HG03460 (cell line): ENCODE results near the gene KLF4.

Source experiments
- ATAC-seq: cut with Tn5 transposase; IDR thresholded peaks from one replicate; pipeline ENCODE4 v1.9.1; 2021; ENCODE audit not compliant: unreplicated experiment

Gene KLF4

DNA sequence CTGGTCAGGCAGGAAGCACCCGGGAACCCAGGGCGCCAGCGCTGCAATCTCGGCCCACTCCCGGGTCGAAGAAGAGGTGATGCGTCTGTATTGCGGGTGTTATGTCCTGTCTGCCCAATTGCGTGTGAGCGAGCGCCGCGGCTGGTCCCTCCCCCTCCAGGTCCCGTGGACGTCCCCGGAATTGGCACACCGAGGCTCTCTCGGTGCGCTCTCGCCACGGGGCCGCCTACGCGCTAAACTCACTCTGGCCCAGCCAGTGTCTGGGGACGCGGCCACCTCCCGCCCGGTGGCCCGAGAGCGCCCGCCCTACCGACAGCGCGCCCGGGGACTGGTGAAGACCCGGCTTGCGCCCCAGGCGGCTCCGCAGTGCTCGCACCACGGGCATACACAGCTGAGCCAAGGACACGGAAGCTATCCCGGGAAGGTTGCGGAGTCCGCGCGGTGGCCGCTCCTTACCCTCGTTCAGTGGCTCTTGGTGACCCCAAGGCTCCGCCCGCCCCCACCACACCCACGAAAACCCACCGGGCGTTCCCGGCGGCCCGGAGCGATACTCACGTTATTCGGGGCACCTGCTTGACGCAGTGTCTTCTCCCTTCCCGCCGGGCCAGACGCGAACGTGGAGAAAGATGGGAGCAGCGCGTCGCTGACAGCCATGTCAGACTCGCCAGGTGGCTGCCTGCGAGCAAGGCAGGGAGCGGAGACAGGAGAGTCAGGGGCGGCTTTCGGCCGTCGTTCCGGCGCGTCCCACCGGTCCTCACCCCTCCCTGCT lies 1.0 kb downstream of the KLF4 start:
- ATAC-seq: no peak

DNA sequence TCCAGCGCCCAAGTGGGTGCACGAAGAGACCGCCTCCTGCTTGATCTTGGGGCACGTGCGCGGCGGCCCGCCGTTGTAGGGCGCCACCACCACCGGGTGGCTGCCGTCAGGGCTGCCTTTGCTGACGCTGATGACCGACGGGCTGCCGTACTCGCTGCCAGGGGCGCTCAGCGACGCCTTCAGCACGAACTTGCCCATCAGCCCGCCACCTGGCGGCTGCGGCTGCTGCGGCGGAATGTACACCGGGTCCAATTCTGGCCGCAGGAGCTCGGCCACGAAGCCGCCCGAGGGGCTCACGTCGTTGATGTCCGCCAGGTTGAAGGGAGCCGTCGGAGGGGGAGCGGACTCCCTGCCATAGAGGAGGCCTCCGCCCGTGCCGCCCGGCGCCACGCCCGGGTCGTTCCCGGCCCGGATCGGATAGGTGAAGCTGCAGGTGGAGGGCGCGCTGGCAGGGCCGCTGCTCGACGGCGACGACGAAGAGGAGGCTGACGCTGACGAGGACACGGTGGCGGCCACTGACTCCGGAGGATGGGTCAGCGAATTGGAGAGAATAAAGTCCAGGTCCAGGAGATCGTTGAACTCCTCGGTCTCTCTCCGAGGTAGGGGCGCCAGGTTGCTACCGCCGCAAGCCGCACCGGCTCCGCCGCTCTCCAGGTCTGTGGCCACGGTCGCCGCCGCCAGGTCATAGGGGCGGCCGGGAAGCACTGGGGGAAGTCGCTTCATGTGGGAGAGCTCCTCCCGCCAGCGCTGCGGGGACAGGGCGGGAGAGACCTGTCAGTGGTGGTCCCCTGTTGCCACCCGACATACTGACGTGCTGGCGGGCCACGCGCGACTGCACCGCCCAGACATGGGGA lies 1.8 kb downstream of the KLF4 start:
- ATAC-seq: no peak

DNA sequence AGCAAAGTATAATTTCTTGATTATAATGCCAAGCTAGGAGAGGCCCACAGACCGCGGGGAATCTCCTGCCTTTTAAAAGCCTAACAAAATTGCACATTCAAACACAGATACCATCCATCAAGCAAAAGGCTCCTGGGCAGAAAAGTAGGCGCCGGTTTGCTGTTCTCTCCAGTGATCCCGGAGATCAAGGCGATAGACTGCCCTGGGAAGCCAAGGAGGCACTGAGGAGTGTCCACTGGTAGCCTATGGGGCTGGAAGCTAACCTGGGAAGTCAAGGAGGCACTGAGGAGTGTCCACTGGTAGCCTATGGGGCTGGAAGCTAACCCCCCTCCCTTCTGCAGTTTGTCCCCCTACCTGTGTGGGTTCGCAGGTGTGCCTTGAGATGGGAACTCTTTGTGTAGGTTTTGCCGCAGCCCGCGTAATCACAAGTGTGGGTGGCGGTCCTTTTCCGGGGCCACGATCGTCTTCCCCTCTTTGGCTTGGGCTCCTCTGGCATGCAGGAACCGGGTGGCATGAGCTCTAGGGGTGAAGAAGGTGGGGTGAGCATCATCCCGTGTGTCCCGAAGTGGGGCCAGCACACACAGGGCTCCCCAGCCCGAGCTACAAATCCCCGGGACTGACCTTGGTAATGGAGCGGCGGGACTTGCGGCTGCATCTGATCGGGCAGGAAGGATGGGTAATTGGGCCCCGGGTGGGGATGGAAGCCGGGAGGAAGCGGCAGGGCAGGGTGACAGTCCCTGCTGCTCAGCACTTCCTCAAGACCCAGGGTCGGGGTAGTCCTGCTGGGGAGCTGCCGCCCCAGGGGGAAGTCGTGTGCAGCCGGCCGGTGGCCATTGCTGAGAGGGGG lies 2.7 kb downstream of the KLF4 start:
- ATAC-seq: no peak

DNA sequence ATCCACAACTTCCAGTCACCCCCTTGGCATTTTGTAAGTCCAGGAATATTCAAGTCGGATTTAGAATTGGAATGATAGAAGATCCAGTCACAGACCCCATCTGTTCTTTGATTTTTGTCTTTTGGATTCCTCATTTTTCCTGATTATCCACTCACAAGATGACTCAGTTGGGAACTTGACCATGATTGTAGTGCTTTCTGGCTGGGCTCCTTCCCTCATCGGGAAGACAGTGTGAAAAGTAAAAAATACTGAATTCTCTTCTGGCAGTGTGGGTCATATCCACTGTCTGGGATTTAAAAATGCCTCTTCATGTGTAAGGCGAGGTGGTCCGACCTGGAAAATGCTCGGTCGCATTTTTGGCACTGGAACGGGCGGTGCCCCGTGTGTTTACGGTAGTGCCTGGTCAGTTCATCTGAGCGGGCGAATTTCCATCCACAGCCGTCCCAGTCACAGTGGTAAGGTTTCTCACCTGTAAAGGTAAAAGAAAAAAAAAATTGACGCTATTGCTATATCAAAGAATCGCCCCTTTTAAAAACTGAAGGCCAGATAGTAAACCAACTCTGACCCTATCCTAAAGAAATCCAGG lies 4.0 kb downstream of the KLF4 start:
- no peak for ATAC-seq

DNA sequence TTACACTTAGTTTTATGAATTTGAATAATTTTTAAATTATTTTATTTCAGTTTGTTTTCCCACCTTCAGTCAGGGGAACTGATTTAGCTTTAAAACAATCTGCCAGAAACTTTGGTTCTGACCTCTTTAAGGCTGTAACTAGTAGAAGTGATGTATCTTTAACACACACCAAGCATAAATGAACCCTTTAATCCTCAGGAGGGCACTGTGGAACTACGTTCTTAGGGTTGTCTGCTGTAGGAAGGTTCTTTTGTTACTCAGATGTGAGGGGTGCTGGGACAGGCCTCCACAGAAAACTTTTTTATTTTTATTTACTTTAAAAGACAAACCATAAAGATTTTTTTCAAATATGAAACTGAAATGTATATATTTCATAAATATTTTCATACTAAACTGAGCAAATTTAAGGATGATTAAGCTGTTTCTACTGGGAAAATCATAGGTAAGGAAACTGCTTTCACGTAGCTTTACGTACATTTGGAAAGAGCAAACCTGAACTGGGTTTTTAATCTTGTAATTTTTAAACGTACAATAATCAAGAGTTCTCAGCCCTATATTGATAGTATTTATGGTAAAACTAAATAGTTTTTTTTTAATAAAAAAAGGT lies 5.3 kb downstream of the KLF4 start:
- no peak for ATAC-seq

DNA sequence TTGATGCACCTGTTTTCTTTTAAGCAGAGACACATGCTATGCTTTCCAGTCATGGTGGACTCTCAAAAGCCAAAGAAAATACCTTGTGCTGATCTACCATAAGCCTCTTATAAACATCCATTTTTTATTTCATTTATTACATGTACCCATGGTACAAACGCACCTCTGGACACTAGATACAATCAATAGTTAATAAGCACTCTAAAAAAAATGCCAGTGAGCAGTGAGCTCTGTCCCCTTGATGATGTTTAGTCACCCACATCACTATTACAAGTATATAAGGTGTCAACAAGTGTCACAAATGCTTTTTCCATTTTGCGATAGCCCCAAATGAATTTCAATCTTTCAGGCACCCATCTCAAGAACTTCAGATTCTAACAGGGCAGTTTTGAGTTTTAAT lies 5.9 kb downstream of the KLF4 start:
- no peak for ATAC-seq

DNA sequence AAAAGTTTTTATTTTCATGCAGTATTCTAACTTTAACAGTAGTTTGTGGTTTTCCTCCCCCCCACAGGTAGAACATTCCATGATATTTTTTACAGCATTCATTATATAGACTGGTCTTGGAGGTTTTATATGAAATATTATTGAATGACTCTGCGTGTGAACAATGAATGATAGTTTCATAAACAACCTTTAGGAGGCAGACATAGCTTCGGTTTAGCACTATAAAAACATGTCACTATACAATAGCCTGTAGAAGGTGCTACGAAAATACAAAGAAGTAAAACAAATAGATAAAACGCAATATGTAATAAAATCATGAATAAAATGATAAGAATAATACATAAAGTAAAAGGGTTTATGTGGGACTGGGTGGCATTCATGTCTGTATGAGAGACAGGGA lies 8.5 kb downstream of the KLF4 start:
- ATAC-seq: no peak

DNA sequence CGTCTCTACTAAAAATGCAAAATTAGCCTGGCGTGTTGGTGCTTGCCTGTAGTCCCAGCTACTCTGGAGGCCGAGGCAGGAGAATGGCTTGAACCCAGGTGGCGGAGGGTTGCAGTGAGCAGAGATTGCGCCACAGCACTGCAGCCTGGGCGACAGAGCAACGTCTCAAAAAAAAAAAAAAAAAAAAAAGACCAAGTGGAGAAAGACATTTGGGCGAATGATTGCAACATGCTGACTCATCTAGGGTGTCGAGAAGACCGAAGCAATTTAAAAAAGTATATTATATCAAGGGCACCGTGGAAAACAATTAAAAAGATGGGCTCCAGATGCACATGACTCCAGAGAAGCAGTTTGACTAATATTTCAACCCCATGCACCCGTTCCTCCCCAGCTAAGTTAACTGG lies 9.2 kb downstream of the KLF4 start:
- no peak for ATAC-seq

DNA sequence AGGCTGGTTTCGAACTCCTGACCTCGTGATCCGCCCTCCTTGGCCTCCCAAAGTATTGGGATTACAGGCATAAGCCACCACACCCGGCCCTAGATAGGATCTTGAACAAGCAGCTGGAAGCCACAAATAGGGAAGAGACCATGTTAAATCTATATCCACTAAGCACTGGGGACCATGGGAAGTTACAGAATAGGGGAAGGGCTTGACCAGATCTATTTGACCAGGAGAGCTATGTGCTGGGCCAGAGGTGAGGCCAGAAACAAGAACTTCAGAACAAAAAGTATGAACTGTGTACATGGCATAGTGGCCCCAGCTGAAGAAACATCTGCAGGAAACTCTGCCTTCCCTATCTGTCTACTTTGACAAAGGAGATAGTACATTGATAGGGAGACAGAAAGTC lies 10.8 kb downstream of the KLF4 start:
- ATAC-seq: no peak

DNA sequence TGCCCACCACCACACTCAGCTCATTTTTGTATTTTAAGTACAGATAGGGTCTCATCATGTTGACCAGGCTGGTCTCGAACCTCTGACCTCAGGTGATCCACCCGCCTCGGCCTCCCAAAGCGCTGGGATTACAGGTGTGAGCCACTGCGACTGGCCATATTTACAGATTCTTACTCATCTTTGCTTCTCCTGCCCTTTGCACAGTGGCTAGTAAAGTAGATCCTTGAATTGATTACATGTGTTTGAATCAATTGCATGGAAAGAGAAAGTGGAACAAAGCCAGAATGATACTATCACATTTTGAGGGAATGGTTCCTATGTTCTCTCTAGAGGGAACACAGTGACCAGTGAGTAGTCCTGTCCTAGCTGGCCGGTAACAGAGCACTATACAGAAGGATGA lies 15.4 kb downstream of the KLF4 start:
- no peak for ATAC-seq

DNA sequence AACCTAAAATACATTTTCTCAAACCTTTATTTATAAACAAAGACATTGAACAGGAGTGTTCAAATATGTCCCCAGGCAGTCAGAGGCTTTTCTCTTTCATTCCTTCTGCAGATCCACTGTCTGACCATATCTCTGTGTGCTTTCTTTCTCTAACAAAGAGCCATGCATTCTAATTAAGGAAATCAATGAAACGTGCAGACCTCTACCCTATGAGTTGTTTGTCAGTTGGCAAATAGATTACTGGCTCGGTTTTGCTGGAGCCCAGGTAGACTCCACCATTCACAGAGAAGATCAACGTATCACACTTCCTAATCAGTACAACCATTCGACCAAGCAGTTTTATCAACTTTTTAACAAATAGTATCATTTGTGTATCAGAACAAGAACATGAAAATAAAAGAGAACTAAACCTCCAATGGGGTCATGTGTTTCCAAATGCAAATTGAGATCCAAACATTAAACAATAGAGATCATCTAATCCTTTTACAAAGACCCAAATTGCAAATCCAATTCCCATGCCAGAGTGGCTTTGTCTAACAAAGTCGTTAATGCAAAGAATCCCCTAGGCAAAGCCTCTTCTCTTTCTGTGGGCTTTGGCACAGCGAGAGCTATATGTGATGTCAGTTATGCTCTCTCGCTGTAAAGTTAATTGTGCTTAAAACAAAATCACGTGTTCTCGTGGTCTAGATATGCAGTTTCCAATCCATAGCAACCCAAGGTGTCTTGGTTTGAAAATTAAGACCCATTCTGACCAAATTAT lies 16.8 kb downstream of the KLF4 start:
- no peak for ATAC-seq

DNA sequence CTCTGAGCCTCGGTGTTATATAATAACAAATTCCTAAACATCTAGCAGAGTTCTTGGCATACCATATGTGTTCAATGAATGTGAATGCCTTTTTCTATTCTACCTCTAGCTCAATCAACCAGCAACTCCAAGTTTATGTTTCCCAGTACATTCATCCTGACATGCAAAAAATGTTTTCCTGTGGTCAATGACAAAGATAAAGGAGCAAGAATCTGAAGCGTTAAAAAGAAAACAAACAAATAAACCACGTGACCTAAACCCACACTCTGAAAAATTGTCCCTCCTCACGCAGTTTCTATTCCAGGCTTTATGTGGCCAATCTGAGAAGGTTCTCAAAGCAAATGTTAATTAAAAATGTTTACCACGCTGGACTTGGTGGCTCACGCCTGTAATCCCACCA lies 18.0 kb downstream of the KLF4 start:
- ATAC-seq: no peak

DNA sequence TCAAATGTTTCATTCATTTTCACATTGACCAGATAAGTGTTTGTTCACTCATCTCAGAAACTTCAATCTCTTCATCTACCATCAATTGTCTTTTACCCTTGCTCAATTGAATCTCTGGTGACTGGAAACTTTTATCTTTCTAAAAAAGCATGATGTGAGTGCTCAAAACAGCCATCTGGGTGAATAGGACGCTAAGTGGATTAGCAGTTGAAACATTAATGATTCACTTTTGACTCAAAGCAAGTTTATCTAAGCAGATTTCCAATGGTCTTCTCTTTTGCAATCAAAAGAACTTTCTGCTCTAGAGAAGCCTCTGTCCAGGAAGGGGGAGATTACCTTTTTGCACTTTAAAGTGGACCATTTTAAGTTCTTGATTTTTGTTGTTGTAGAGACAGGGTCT lies 22.2 kb downstream of the KLF4 start:
- no peak for ATAC-seq

DNA sequence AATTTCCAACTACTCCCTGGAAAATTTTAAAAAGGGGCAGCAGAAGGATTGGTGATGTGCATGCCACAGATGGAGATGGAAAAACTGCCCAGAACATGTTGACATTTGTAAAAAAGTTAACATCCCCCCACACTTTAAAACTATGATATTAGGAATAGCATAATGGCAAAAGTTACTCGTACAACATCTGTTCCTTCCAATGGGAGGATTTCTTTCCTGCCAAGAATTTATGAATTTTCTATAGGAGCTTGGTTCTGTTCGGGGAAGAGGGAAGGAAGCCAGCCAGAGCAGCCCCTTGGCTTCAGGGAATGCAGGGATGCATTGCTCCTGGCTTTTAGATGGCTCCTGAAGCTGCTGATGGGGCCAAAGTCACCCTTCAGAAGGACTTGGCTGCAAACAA lies 22.7 kb downstream of the KLF4 start:
- no peak for ATAC-seq

DNA sequence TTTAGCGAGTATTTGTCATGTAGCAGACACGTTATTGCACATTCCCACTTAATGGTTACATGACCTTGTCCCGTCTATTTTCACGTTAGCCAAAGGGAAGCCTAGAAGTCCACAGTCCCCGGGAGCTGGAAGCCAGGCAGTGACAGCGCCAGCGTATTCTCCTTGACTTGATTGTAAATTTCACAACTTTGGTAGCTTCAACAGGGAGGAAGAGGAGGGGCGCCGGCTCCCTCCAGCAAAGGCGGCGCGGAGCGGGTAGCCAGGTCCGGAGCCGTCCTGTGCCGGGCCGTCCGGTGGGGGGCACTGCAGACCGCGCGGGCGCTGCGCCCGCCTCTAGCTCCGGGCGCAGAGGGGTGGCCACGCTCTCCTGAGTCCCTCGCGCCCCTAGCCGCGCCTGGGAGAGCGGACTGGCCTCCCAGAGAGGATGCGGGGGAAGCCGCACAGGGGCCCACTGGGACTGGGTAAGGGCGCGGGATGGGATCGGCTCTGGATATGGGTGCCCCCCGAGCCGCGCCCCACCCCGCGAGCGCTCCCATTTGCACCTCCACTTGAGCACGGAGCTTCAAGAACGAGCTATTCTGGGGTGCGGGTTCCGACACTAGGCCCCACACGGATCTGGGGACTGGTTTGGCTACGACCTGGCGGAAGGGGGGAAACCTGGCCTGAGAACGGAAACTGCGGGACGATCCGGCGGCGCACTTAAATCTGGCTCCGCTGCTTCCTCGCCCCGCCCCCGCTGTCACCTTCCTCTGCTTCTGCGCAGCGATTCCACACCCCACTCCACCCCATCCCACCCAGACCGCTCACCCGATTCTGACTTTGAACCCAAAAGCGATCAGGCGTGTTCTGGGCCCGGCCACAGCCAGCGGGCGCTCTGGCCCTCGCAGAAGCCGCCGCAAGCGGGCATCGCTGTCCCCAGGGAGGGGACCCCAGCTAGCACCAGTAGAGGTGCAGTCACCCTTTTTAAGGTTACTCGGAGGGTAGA lies 23.8 kb downstream of the KLF4 start:
- peak; percentile 73 for ATAC-seq

DNA sequence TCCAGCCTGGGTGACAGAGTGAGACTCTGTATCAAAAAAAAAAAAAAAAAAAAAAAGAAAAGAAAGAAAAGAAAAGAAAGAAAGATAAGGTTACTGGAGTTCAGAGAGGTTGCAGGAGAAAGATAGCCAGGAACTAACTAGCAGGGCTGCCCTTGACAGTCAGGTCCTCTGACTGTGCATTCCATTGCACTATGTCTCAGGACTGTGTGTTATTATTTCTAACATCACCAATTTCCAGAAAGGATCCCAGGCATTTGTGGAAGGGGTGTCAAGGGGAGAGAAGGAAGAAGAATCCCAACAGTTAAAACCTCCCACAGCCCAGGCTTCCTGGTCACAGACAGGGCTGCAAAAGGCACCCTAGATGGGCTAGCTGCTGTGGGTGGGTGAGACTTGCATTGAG lies 25.1 kb downstream of the KLF4 start:
- no peak for ATAC-seq

DNA sequence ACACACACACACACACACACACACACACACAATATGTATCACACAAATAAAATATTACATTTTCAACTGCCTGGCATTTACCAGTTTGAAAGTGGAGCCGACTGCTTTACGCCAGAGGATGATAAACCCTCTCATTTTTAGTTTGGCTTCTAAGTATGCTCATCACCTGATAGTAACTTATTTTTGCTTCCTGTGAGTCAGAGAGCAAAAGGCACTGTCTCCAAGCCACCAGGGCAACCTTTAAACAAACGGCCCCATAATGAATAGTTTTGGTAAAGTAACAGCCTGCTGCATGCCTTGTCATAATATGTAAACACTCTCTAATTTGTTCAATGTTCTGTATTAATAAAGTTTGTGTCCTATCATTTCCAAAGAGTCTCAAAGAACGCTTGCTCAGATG lies 26.9 kb downstream of the KLF4 start:
- no peak for ATAC-seq

DNA sequence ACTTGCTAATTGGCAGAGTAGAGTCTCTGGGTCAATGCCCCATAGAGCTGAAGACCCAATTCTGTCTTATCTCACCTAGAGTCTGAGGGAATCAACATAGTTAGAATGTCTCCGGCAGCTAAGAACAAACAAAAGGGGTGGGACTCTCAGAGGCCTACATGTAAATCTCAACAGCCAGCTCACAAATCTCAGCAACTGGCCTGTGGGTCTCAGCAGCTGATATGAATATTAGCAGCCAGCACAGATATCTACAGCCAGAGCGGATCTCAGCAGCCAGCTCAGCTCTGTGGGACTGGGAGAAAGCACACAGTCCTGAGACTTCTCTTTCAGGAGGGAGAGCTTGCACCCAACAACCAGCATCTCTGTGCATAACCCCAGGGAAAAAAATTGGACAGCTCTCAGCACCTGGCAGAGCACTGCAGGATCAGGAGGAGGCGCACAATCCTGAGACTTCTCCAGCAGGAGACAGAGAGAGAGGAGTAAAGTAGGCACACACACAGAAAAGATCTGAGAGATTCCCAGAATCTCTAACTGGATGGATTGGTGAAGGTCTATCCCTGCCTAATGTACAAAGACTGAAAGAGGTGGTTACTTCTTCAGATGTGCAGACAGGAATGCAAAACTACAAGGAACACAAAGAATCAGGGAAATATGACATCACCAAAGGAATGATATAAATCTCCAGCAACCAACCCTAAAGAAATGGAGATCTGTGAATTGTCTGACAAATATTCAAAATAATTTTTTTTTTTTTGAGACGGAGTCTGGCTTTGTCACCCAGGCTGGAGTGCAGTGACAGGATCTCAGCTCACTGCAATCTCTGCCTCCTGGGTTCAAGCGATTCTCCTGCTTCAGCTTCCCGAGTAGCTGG lies 29.2 kb downstream of the KLF4 start:
- ATAC-seq: no peak
